Peyer's patch (tissue), 4 donors: ENCODE data around the gene VASH1. TPM values are rescaled to one million over a fixed set of nuclear protein-coding genes. Genes with fewer than 3 reads are reported as not detected.

Source experiments
- DNase-seq, 3 donors: peaks; one replicate each; pipeline ENCODE4 v3.0.0-alpha.2; 2017 to 2019
- H3K27ac ChIP-seq, 4 donors: fragments of 200-600 bp; sonication (generic); one replicate each; pipeline ENCODE4 v1.5.1; 2016 to 2019
- H3K27me3 ChIP-seq, 2 donors: fragments of 200-600 bp; sonication (generic); one replicate each; pipeline ENCODE4 v1.5.1; 2019
- H3K36me3 ChIP-seq, 3 donors: fragments of 200-600 bp; sonication (generic); one replicate each; pipeline ENCODE4 v1.5.1; 2016 to 2019
- H3K4me1 ChIP-seq, 4 donors: fragments of 200-600 bp; sonication (generic); one replicate each; pipeline ENCODE4 v1.5.1; 2016 to 2019
- H3K4me3 ChIP-seq, 4 donors: fragments of 200-600 bp; sonication (generic); 1 replicate in 3 of 4; 2 replicates in 1 of 4; pipeline ENCODE4 v1.5.1; 2016 to 2019; ENCODE audit warnings: mild to moderate bottlenecking in 1 of 4
- H3K9me3 ChIP-seq, 4 donors: fragments of 200-600 bp; sonication (generic); one replicate each; pipeline ENCODE4 v1.5.1; 2016 to 2019; ENCODE audit warnings: mild to moderate bottlenecking in 1 of 4
- POLR2A ChIP-seq, 2 donors: fragments of 450-650 bp; IDR thresholded peaks; one replicate each; pipeline ENCODE4 v1.5.1; 2017; ENCODE audit warnings: antibody characterized with exemption in 2 of 2, mild to moderate bottlenecking in 2 of 2, moderate library complexity in 2 of 2
- total RNA-seq, 4 donors: library from RNA; depleted of rRNA; stranded (reverse); fragments of >200 nt; gene quantifications; one replicate each; pipeline ENCODE4 v1.1.0, GENCODE V29; 2016
- TF ChIP-seq, protein P1 (sequence below), 6 experiments: fragments of 450-650 bp in 4 of 6; fragments of 200-600 bp in 2 of 6; sonication (generic) in 1 of 6; IDR thresholded peaks; one replicate each; pipeline ENCODE4 v1.5.1; 2017 to 2019; ENCODE audit warnings: antibody characterized with exemption in 6 of 6, mild to moderate bottlenecking in 3 of 6, moderate library complexity in 1 of 6

The VASH1 gene
- total RNA-seq, 4 donors from 2014 or later, result 1.6 to 33.0 (median 3.2) TPM

GRCh38 chr14:76808990-76809389, 47.7 kb downstream of the VASH1 start:
- H3K27ac ChIP-seq, result no peak overlapping the region
- no peak for DNase-seq
- TF ChIP-seq, protein P1, sequence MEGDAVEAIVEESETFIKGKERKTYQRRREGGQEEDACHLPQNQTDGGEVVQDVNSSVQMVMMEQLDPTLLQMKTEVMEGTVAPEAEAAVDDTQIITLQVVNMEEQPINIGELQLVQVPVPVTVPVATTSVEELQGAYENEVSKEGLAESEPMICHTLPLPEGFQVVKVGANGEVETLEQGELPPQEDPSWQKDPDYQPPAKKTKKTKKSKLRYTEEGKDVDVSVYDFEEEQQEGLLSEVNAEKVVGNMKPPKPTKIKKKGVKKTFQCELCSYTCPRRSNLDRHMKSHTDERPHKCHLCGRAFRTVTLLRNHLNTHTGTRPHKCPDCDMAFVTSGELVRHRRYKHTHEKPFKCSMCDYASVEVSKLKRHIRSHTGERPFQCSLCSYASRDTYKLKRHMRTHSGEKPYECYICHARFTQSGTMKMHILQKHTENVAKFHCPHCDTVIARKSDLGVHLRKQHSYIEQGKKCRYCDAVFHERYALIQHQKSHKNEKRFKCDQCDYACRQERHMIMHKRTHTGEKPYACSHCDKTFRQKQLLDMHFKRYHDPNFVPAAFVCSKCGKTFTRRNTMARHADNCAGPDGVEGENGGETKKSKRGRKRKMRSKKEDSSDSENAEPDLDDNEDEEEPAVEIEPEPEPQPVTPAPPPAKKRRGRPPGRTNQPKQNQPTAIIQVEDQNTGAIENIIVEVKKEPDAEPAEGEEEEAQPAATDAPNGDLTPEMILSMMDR (IDR thresholded peaks at IDR 0.05), result no peak
- TF ChIP-seq POLR2A (IDR thresholded peaks at IDR 0.05), result no peak
- no peaks in the 10 kb centered on the region for H3K27me3 ChIP-seq
- no peak overlapping the region for H3K4me3 ChIP-seq
- peaks cover 0 to 18% (median 5%) of the 10 kb centered on the region in 4 donors for H3K4me1 ChIP-seq
- no peaks in the 10 kb centered on the region for H3K9me3 ChIP-seq
- H3K36me3 ChIP-seq, result peaks cover 0 to 43% (median 0%) of the 10 kb centered on the region in 3 donors

GRCh38 chr14:76810525-76810924, 49.3 kb downstream of the VASH1 start:
- Histone ChIP-seq H3K27ac (no peak overlapping the region), H3K4me3 (peak overlapping the region in 2 of 4 donors; percentile 22 to 86), H3K27me3 (no peaks in the 10 kb centered on the region), H3K4me1 (peaks cover 0 to 18% (median 5%) of the 10 kb centered on the region in 4 donors), H3K36me3 (peaks cover 0 to 35% (median 0%) of the 10 kb centered on the region in 3 donors), H3K9me3 (no peaks in the 10 kb centered on the region)
- TF ChIP-seq POLR2A (IDR thresholded peaks at IDR 0.05), result no peak
- TF ChIP-seq, protein P1 (IDR thresholded peaks at IDR 0.05), result no peak
- no peak for DNase-seq

DNA sequence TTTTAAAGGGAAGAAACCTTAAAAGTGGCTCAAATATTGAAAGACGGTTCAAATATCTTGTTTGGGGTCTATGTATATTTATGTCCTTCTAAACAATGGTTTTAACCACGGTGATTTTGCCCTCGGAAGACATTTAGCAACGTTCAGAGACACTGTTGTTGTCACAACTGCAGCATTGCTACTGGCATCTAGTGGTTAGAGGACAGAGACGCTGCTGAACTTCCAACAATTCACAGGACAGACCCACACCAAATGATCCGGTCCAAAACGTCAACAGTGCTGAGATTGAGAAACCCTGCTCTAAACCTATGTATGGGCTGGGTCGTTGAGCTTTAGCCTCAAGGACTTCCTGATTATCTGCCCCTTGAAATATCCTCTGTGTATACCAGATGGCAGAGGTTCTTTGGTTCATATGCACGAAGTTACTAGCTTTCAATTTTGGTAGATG, 49.7 kb downstream of the VASH1 start:
- TF ChIP-seq, protein P1 (IDR thresholded peaks at IDR 0.05), result peak in 3 of 6 experiments; percentile 33 to 44 (median 35)
- TF ChIP-seq POLR2A (IDR thresholded peaks at IDR 0.05), result no peak
- Histone ChIP-seq H3K9me3 (no peaks in the 10 kb centered on the region), H3K36me3 (peaks cover 0 to 31% (median 0%) of the 10 kb centered on the region in 3 donors), H3K4me3 (peak overlapping the region in 2 of 4 donors; percentile 22 to 86), H3K27me3 (no peaks in the 10 kb centered on the region), H3K4me1 (peaks cover 0 to 18% (median 5%) of the 10 kb centered on the region in 4 donors), H3K27ac (peak overlapping the region in 3 of 4 donors; percentile 2 to 91 (median 4))
- DNase-seq, result peak in 1 of 3 donors; percentile 50

DNA sequence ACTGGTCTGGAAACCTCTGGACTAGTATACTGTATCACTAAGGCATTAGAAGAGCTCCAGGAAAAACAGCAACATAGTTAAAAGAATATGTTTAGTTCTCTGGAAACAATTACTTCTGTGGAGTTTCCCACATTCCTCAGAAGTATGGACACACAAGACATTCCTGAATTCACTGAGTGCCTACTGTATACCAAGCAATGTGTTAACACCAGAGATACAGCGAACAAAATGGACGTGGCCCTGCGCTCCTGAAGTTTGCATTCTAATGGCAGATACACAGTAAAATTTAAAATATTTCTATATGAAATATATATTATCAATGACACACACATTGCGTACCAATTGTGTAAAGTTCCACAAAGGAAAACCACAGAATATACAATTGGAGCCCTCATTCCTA, 50.3 kb downstream of the VASH1 start:
- Histone ChIP-seq H3K27me3 (no peaks in the 10 kb centered on the region), H3K4me1 (peaks cover 0 to 18% (median 5%) of the 10 kb centered on the region in 4 donors), H3K9me3 (no peaks in the 10 kb centered on the region), H3K27ac (peak overlapping the region in 3 of 4 donors; percentile 79 to 91 (median 83)), H3K4me3 (peak overlapping the region; percentile 76 to 86 (median 80)), H3K36me3 (peaks cover 0 to 25% (median 0%) of the 10 kb centered on the region in 3 donors)
- no peak for TF ChIP-seq POLR2A (IDR thresholded peaks at IDR 0.05)
- TF ChIP-seq, protein P1 (IDR thresholded peaks at IDR 0.05), result no peak
- DNase-seq, result no peak

- Histone ChIP-seq H3K4me1 (peaks cover 0 to 18% (median 5%) of the 10 kb centered on the region in 4 donors), H3K36me3 (peaks cover 0 to 20% (median 0%) of the 10 kb centered on the region in 3 donors), H3K27ac (peak overlapping the region; percentile 79 to 91 (median 86)), H3K9me3 (no peaks in the 10 kb centered on the region), H3K4me3 (peak overlapping the region; percentile 76 to 86 (median 80)), H3K27me3 (no peaks in the 10 kb centered on the region)
- DNase-seq, result peak in 1 of 3 donors; percentile 33
- TF ChIP-seq, protein P1 (IDR thresholded peaks at IDR 0.05), result no peak
- TF ChIP-seq POLR2A (IDR thresholded peaks at IDR 0.05), result no peak
Observed at GRCh38 chr14:76812093-76812421, 50.8 kb downstream of the VASH1 start.
